Mononuclear cell (primary cell): ENCODE measurements around the gene ACSL1. TPM values are rescaled to one million over a fixed set of nuclear protein-coding genes. Genes with fewer than 3 reads are reported as not detected.
A peak's percentile ranks its signal among the peaks of the same experiment; 100 is the strongest.

Experiments used
- H3K27me3 ChIP-seq: 2 replicates; pipeline ENCODE4 v1.6.0; 2011; ENCODE audit warnings: low read length, control low read depth; ENCODE audit not compliant: insufficient read depth
- H3K4me1 ChIP-seq: 2 replicates; pipeline ENCODE4 v1.5.1; 2011; ENCODE audit warnings: mild to moderate bottlenecking, low read length, control low read depth; ENCODE audit not compliant: insufficient read depth
- H3K4me3 ChIP-seq: 2 replicates; pipeline ENCODE4 v1.5.1; 2011; ENCODE audit warnings: mild to moderate bottlenecking, low read length, moderate library complexity
- H3K9me3 ChIP-seq: 2 replicates; pipeline ENCODE4 v1.5.1; 2011; ENCODE audit warnings: low read depth, mild to moderate bottlenecking, control low read depth, low read length
- total RNA-seq: library from RNA; depleted of rRNA; stranded (reverse); fragments of >200 nt; gene quantifications from one replicate; pipeline ENCODE4 v1.2.3, GENCODE V29; 2012

Gene ACSL1
- total RNA-seq: 110 TPM

- no peaks in the 10 kb centered on the region for H3K27me3 ChIP-seq
- peak within 1 kb of the TSS; percentile 67 for H3K4me3 ChIP-seq
- no peaks in the 10 kb centered on the region for H3K9me3 ChIP-seq
- peaks cover 52% of the 10 kb centered on the region for H3K4me1 ChIP-seq
Measured at GRCh38 chr4:184825896-184826690, at the start of gene ACSL1. TSS of gene ACSL1 (minus strand) at chr4:184825968. CDS start at chr4:184803514, 22,454 bp downstream.

- Histone ChIP-seq H3K4me3 (no peak overlapping the region), H3K9me3 (no peaks in the 10 kb centered on the region), H3K27me3 (no peaks in the 10 kb centered on the region), H3K4me1 (no peaks in the 10 kb centered on the region)
Measured at GRCh38 chr4:184873054-184873453, 47.3 kb upstream of the ACSL1 start.

- Histone ChIP-seq H3K9me3 (no peaks in the 10 kb centered on the region), H3K4me3 (no peak overlapping the region), H3K4me1 (peaks cover 20% of the 10 kb centered on the region), H3K27me3 (no peaks in the 10 kb centered on the region)
Measured at GRCh38 chr4:184870718-184871117, 45.0 kb upstream of the ACSL1 start.

GRCh38 chr4:184868623-184869022 lies 42.9 kb upstream of the ACSL1 start:
- Histone ChIP-seq H3K4me3 (no peak overlapping the region), H3K9me3 (no peaks in the 10 kb centered on the region), H3K27me3 (no peaks in the 10 kb centered on the region), H3K4me1 (peaks cover 20% of the 10 kb centered on the region)

GRCh38 chr4:184863916-184864315 lies 38.1 kb upstream of the ACSL1 start:
- Histone ChIP-seq H3K4me3 (no peak overlapping the region), H3K9me3 (no peaks in the 10 kb centered on the region), H3K27me3 (no peaks in the 10 kb centered on the region), H3K4me1 (peaks cover 52% of the 10 kb centered on the region)

GRCh38 chr4:184861047-184861446 lies 35.3 kb upstream of the ACSL1 start:
- H3K27me3 ChIP-seq: no peaks in the 10 kb centered on the region
- H3K4me3 ChIP-seq: no peak overlapping the region
- peaks cover 59% of the 10 kb centered on the region for H3K4me1 ChIP-seq
- H3K9me3 ChIP-seq: no peaks in the 10 kb centered on the region

GRCh38 chr4:184860018-184860779 lies 34.4 kb upstream of the ACSL1 start:
- peaks cover 63% of the 10 kb centered on the region for H3K4me1 ChIP-seq
- H3K9me3 ChIP-seq: no peaks in the 10 kb centered on the region
- no peaks in the 10 kb centered on the region for H3K27me3 ChIP-seq
- H3K4me3 ChIP-seq: no peak overlapping the region

GRCh38 chr4:184857441-184858121 lies 31.8 kb upstream of the ACSL1 start:
- Histone ChIP-seq H3K4me3 (no peak overlapping the region), H3K27me3 (no peaks in the 10 kb centered on the region), H3K9me3 (no peaks in the 10 kb centered on the region), H3K4me1 (peaks cover 89% of the 10 kb centered on the region)

- no peak overlapping the region for H3K4me3 ChIP-seq
- H3K4me1 ChIP-seq: peaks cover 94% of the 10 kb centered on the region
- no peaks in the 10 kb centered on the region for H3K27me3 ChIP-seq
- H3K9me3 ChIP-seq: no peaks in the 10 kb centered on the region
Measured at GRCh38 chr4:184856277-184856609, 30.5 kb upstream of the ACSL1 start.

GRCh38 chr4:184854673-184855072 lies 28.9 kb upstream of the ACSL1 start:
- Histone ChIP-seq H3K4me3 (no peak overlapping the region), H3K27me3 (no peaks in the 10 kb centered on the region), H3K4me1 (peaks cover 93% of the 10 kb centered on the region), H3K9me3 (no peaks in the 10 kb centered on the region)

- H3K9me3 ChIP-seq: no peaks in the 10 kb centered on the region
Measured at GRCh38 chr4:184853436-184853835, 27.7 kb upstream of the ACSL1 start.

GRCh38 chr4:184851886-184852285 lies 26.1 kb upstream of the ACSL1 start:
- Histone ChIP-seq H3K4me3 (no peak overlapping the region), H3K9me3 (no peaks in the 10 kb centered on the region), H3K4me1 (peaks cover 86% of the 10 kb centered on the region), H3K27me3 (no peaks in the 10 kb centered on the region)

More at GRCh38 chr4:184853436-184853835, 27.7 kb upstream of the ACSL1 start:
- Histone ChIP-seq H3K27me3 (no peaks in the 10 kb centered on the region), H3K4me1 (peaks cover 90% of the 10 kb centered on the region), H3K4me3 (no peak overlapping the region)

- H3K9me3 ChIP-seq: no peaks in the 10 kb centered on the region
- peaks cover 80% of the 10 kb centered on the region for H3K4me1 ChIP-seq
- no peaks in the 10 kb centered on the region for H3K27me3 ChIP-seq
- H3K4me3 ChIP-seq: no peak overlapping the region
Measured at GRCh38 chr4:184851200-184851541, 25.4 kb upstream of the ACSL1 start.

- Histone ChIP-seq H3K27me3 (no peaks in the 10 kb centered on the region), H3K9me3 (no peaks in the 10 kb centered on the region), H3K4me1 (peaks cover 77% of the 10 kb centered on the region), H3K4me3 (no peak overlapping the region)
Measured at GRCh38 chr4:184850431-184851199, 24.8 kb upstream of the ACSL1 start.

- H3K4me3 ChIP-seq: no peak overlapping the region
- H3K4me1 ChIP-seq: peaks cover 71% of the 10 kb centered on the region
- no peaks in the 10 kb centered on the region for H3K9me3 ChIP-seq
- H3K27me3 ChIP-seq: no peaks in the 10 kb centered on the region
Measured at GRCh38 chr4:184850018-184850417, 24.2 kb upstream of the ACSL1 start.
